HG03354 (cell line): ENCODE data around the gene ALDH1A1.
"Not testable (repeated sequence)": the region's sequence is repeated elsewhere in the genome, so short reads cannot be mapped to it uniquely, and the experiment has no call there.

Experiments used
- ATAC-seq: cut with Tn5 transposase; IDR thresholded peaks from one replicate; pipeline ENCODE4 v1.9.1; 2021; ENCODE audit warnings: mild to moderate bottlenecking; ENCODE audit not compliant: unreplicated experiment, poor library complexity, severe bottlenecking

Gene ALDH1A1

DNA sequence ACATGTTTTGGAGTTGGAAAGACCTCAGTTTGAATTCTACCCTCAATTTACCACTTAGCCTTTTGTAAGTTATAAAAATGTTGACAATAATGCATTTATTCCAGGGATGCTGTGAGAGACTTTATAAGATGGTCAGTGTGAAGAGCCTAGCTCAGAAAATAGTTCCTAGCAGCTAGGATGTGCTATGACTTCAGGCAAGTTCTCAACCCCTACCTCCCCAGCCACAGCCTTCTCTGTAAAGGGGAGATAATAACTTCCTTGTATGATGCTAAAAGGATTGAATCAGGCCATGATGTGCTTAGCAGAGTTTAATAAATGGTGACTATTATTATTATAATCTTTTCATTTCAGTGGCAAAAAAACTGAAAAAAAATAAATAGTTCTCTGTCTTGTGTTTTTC, 77.6 kb downstream of the ALDH1A1 start:
- no peak for ATAC-seq

DNA sequence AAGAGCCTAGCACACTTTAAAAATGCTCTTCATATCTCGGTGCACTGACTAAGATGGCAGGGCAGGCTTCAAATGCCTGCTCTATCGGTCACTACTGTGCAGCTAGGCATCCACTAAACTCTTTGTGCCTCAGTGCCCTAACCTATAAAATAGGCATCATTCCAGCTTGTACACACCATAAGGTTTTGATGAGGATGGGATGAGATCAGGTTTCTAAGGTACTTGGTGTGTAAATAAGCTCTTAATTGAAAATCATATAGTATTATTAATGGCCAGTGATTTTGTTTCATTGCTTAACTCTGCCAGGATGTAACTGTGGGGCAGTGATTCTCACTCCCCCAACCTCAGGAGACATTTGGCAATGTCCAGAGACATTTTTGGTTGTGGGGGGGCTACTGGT, 78.5 kb downstream of the ALDH1A1 start:
- ATAC-seq = no peak

DNA sequence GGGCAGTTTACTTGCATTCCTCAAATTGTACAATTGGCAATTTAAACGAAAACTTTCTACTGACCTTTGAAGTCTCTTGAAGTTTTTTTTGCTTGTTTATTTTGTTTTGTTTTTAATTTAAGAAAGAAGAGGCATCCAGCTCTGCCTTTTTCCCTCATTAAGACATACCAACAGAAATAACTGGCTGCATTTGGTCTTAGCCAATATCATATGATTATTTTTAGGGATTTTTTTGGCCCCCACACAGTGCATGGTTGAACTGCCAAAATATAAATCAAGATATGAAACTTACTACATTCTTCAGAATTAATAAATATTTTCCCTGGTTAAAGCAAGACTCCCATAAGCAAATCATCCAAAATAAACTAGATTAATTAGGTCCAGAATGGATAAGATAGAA, 79.4 kb downstream of the ALDH1A1 start:
- ATAC-seq = no peak

DNA sequence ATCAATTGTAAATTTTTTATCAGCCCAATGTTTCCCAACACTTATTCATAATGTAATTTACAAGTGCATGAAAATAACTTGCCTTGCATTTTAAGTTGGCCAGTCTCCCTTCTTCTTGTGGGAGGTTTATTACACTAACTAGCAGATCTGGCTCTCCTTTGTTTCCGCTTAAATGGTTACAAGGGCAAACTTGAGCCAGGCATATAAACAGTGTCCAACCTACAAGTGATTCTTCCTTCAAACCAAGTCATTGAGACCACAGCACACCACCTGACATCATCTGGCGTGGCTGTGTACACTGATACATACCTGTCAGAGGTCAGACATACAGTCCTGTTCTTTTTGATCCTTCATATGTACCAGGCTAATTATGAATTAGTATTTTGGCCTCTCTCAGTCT, 80.1 kb downstream of the ALDH1A1 start:
- ATAC-seq = no peak

DNA sequence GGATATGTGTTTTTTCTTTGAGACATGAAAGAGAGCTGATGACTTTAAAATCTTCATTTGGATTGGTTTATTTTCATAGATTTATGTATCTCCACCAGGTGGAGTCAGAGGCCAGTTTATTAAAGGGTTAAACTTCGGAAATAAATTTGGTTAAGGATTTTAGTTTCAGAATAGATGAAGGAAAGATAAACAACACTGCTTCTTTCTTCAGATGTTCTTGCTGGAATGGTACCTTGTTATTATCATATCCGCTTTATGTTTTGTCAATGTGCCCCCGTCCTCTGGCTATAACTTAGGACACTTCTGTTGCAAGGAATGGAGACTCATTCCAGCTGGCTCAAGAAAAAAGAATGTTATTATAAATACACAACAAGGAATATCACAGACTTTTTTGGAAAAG, 81.2 kb downstream of the ALDH1A1 start:
- no peak for ATAC-seq

DNA sequence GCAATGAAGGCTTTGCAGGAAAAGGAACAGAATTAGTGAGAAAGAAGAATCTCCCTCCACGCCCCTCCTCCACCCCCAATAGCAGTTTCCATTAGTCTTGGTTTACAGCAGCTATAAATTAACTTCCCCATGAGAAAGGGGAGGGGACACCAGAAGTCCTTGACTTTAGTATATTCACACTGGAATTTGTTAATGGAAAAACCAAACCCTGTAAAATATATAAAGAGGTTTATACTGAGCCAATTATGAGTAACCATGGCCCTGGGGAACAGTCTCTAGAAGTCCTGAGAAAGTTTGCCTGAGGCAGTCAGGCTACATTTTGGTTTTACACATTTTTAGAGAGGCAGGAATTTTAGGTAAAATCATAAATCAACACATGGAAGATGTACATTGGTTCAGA, 88.5 kb downstream of the ALDH1A1 start:
- ATAC-seq = no peak

DNA sequence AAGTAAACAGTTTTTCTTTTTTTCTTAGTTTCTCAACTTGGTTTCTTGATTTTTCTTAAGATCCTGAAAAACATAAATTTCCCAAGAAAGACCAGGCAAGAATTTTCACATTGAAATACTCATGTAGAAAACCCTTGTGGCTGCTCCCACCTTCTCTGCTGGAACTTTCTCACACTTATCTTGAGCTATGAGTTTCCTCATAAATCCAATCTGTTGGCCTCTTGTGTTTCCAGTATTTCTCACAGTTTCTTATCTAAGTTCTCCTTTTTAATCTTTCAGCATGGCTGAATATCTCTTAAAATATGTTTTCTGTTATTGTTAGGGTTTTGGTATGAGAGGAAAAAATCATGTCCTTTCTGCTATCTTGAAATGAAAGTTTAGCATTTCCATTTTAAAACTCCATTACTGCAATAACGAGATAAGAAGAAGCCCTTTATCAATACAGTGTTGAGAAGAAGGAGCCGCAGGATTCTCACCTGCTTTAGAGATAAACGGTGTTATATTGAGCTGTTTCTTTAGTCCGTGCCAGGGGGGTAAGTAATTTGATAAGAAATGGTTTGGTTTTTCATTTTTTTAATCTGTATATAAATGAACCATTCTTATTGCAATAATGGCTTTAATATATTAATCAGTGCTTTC, 89.3 kb downstream of the ALDH1A1 start:
- no peak for ATAC-seq

DNA sequence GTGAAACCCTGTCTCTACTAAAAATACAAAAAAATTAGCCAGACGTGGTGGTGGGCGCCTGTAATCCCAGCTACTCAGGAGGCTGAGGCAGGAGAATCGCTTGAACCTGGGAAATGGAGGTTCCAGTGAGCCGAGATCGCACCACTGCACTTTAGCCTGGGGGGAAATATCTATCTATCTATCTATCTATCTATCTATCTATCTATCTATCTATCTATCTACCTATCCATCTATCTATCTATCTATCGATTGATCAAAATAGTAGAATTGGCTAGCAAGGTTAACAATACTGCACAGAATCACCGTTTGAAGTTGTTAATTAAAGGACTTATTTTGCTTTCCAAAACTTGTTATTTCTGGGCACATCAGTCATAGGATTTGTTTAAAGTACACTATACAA, 90.1 kb downstream of the ALDH1A1 start:
- ATAC-seq = not testable (repeated sequence)

DNA sequence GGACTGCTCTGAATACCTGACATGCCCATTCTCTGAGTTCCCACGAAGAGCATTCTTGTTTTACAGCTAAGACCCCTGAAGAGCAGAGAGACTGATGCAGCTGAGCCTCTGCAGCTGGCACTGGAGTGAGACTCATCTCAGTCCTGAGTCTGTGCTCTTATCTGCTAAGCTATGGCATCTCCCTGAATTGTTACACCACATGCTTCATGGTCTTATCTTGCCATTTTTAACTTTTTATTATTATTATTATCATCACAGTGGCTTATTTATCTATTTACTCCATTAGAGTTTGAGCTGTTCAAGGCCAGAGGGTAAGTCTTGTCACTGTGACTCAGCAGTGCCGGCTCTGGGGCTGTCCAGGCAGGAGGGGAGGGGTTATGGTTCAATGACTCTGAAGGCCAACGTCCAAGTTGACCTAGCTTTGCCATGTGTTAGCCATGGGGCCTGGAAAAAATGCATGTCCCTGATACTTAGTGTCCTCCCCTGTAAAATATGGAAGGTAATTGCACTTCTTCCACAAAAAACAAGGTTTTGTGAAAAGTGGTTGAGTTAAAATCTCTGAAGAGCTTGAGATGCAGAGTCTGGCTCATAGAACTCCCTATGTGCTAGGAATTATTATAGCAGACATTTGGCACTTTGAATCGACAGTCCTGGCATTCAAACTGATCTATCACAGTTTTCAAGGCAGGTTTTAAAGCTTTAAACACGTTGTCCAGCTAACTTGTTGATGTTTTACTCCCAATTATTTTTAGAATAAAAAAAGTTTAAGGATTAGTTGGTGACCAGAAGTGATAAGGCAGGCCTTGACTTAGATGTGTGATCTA, 94.6 kb downstream of the ALDH1A1 start:
- ATAC-seq = no peak

DNA sequence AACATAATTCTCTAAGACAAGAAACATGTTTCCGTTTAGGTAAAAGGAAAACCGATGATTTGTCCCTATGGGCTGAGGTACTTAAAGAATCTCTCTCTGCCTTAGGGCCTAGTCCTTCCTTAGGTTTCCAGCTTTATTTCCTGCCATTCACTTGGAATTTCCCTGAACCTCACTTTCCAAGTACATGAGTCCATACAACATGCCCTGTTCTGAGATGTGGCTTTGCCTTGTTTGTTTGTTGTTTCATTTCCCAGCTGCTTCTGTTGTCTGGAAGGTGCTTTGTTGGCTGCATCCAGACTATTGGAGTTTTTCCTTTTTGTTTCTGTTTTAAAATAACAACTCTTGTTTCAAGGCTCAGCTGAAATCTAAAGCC, 95.2 kb downstream of the ALDH1A1 start:
- ATAC-seq = no peak

DNA sequence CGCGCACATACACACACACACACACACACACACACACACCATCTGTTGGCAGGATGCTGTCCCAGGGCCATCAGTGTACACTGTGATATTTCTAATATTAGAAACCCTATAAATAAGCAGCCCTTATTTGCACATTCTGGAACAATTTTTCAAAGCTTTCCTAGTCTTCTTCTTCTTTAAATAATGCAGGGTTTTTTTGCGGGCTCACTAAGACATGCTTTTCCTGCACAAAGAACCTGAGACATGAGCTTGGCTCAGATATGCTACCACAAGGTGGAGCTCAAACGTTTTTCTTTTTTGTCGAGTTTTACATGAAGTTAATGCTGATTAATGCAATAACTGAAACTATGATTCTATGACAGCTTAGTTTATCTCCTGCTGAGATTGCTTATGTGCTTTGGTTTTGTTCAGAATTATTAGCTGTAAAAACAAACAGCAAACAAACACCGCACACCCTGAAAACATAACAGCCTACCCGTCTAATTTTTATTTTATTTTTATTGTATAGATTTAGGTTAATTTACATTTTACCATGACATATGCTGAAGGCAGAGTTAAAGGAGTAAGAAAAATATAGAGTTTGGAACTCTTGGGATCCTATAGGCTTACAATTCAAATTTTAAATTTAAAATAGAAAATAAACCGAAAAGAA, 95.8 kb downstream of the ALDH1A1 start:
- ATAC-seq = peak; percentile 78

DNA sequence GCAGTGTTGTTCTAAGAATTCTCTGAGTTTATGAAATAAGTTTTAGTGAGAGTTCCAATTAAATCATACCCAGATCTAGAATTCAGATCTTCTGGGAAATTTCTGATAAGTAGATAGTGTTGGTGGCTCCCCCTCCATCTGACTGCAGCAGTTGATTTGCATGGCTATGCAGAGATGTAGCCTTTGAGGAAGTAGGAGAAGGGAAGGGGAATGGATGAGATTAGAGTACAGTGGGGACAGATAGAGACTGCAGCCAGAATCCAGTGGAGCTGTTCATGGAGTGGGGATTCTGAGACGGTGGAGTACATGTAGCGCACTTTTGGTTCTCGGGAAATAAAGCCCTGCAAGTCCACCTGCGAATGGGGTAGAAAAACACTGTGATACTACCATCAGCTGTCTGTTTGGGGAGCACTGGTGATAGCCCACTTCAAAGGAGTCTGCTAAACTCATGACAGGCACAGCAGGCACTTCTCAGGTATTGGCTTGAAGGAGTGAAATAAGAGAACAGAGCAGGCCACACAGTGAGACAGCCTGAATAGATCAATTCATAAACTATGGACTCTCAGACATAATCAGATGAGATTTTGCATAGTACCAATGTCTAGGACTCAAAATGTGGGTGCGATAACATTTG, 96.8 kb downstream of the ALDH1A1 start:
- no peak for ATAC-seq

DNA sequence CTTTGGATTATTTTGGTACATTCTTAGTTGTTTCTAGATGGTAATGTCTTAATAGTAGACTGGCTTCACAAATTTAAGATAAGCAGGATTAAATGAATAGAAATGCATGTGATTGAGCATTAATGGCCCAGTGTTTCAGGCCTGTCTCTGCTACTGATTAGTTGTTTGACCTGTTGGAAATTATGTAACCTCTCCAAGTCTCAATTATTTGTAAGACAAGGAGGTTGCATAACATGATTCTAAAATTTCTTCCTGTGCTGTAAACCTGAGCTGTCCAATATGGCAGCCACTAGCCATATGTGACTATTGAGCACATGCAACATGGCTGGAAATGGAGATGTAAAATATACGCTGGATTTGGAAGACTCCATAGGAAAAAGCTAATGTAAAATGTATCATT, 97.5 kb downstream of the ALDH1A1 start:
- ATAC-seq = no peak
